Measurements from ENCODE around the gene EFCAB6. TPM values are rescaled to one million over a fixed set of nuclear protein-coding genes. Genes with fewer than 3 reads are reported as not detected.
A peak's percentile ranks its signal among the peaks of the same experiment; 100 is the strongest.

The EFCAB6 gene
- total RNA-seq, 2 experiments from 2014 or later: 0.13 TPM; not detected in 1

- ChIA-PET POLR2A (no interaction called here), CTCF (ENCODE audit: unreplicated experiment) (no interaction called here)
- no TSS peak for BruUV-seq (replicated peaks)
- Histone ChIP-seq H3K4me1 (ENCODE audit: insufficient read depth, low read length, poor library complexity, severe bottlenecking) (peaks cover 8% of the 10 kb centered on the region), H3K27ac (ENCODE audit: low read depth, low read length, poor library complexity, severe bottlenecking) (no peak overlapping the region), H3K36me3 (ENCODE audit: insufficient read depth, low read length) (no peaks in the 10 kb centered on the region), H3K4me2 (ENCODE audit: low read length) (peak overlapping the region; percentile 88), H2AFZ (ENCODE audit: low read length) (peak overlapping the region; percentile 91), H4K20me1 (ENCODE audit: insufficient read depth, low read length) (no peaks in the 10 kb centered on the region), H3K9me3 (ENCODE audit: low read length) (no peaks in the 10 kb centered on the region), H3K9me2 (ENCODE audit: insufficient read depth, low read length) (no peaks in the 10 kb centered on the region), H3K79me2 (ENCODE audit: insufficient read depth, low read depth, low read length) (peaks cover 4% of the 10 kb centered on the region; the same call in 1 of the 2 replicates), H3K4me3 (ENCODE audit: low read depth, low read length, poor library complexity, severe bottlenecking) (peak overlapping the region; percentile 88)
- no peak for TF ChIP-seq EZH2phosphoT487 (IDR thresholded peaks at IDR 0.05; ENCODE audit: borderline replicate concordance, low read depth, low read length)
- intact Hi-C loops (cut with micrococcal nuclease; ENCODE audit: unreplicated experiment): no loop called here
- DNase-seq (ENCODE audit: low spot score): no peak
Measured at GRCh38 chr22:43811777-43812148, 342 bp downstream of the EFCAB6 start.

GRCh38 chr22:43802897-43803495, 9.1 kb downstream of the EFCAB6 start:
- no peak overlapping the region for H3K4me3 ChIP-seq (ENCODE audit: low read depth, low read length, poor library complexity, severe bottlenecking)
- CTCF ChIA-PET (ENCODE audit: unreplicated experiment): no interaction called here
- TF ChIP-seq EZH2phosphoT487 (IDR thresholded peaks at IDR 0.05; ENCODE audit: borderline replicate concordance, low read depth, low read length): no peak
- no peak for TF ChIP-seq CTCF (conservative IDR thresholded peaks at IDR 0.05; ENCODE audit: low read length)
- no TSS peak for BruUV-seq (replicated peaks)
- no peak overlapping the region for H3K27ac ChIP-seq (ENCODE audit: low read depth, low read length, poor library complexity, severe bottlenecking)
- no peak for DNase-seq (ENCODE audit: low spot score)
- intact Hi-C loops (cut with micrococcal nuclease; ENCODE audit: unreplicated experiment): no loop called here
- peaks cover 10% of the 10 kb centered on the region for H3K4me1 ChIP-seq (ENCODE audit: insufficient read depth, low read length, poor library complexity, severe bottlenecking)
- H3K9me2 ChIP-seq (ENCODE audit: insufficient read depth, low read length): no peaks in the 10 kb centered on the region
- no peaks in the 10 kb centered on the region for H3K36me3 ChIP-seq (ENCODE audit: insufficient read depth, low read length)
- no peaks in the 10 kb centered on the region for H4K20me1 ChIP-seq (ENCODE audit: insufficient read depth, low read length)
- 0 out of 2 replicates have a peak, but pooled peaks cover 6% of the 10 kb centered on the region for H3K9me3 ChIP-seq (ENCODE audit: low read length)
- H3K4me2 ChIP-seq (ENCODE audit: low read length): no peak overlapping the region
- POLR2A ChIA-PET: interaction anchor here (0.7 kb wide), 1 partner anchor 791 kb away, joined by 4 read pairs; no protein-coding TSS in a partner anchor
- H2AFZ ChIP-seq (ENCODE audit: low read length): no peak overlapping the region
- H3K79me2 ChIP-seq (ENCODE audit: insufficient read depth, low read depth, low read length): no peaks in the 10 kb centered on the region

GRCh38 chr22:43800970-43801369, 11.1 kb downstream of the EFCAB6 start:
- no peak overlapping the region for H3K4me3 ChIP-seq (ENCODE audit: low read depth, low read length, poor library complexity, severe bottlenecking)
- no peaks in the 10 kb centered on the region for H4K20me1 ChIP-seq (ENCODE audit: insufficient read depth, low read length)
- H3K9me2 ChIP-seq (ENCODE audit: insufficient read depth, low read length): no peaks in the 10 kb centered on the region
- ChIA-PET CTCF (ENCODE audit: unreplicated experiment) (no interaction called here), POLR2A (no interaction called here)
- BruUV-seq (replicated peaks): no TSS peak
- DNase-seq (ENCODE audit: low spot score): no peak
- H3K79me2 ChIP-seq (ENCODE audit: insufficient read depth, low read depth, low read length): no peaks in the 10 kb centered on the region
- no peak overlapping the region for H2AFZ ChIP-seq (ENCODE audit: low read length)
- no peak overlapping the region for H3K4me2 ChIP-seq (ENCODE audit: low read length)
- H3K9me3 ChIP-seq (ENCODE audit: low read length): 0 out of 2 replicates have a peak, but pooled peaks cover 6% of the 10 kb centered on the region
- H3K4me1 ChIP-seq (ENCODE audit: insufficient read depth, low read length, poor library complexity, severe bottlenecking): peaks cover 10% of the 10 kb centered on the region
- H3K27ac ChIP-seq (ENCODE audit: low read depth, low read length, poor library complexity, severe bottlenecking): no peak overlapping the region
- intact Hi-C loops (cut with micrococcal nuclease; ENCODE audit: unreplicated experiment): no loop called here
- H3K36me3 ChIP-seq (ENCODE audit: insufficient read depth, low read length): no peaks in the 10 kb centered on the region
- no peak for TF ChIP-seq CTCF (conservative IDR thresholded peaks at IDR 0.05; ENCODE audit: low read length)
- TF ChIP-seq EZH2phosphoT487 (IDR thresholded peaks at IDR 0.05; ENCODE audit: borderline replicate concordance, low read depth, low read length): no peak
